Stimulated activated naive CD4-positive, alpha-beta T cell (primary cell): ENCODE results near the gene RAB8A.
A peak's percentile ranks its signal among the peaks of the same experiment; 100 is the strongest.
"Not testable (repeated sequence)": the region's sequence is repeated elsewhere in the genome, so short reads cannot be mapped to it uniquely, and the experiment has no call there.

Source experiments
- DNase-seq, 6 experiments: peaks; one replicate each; lab custom pipeline; 2025; lab: John Stamatoyannopoulos, UW

RAB8A gene

DNA sequence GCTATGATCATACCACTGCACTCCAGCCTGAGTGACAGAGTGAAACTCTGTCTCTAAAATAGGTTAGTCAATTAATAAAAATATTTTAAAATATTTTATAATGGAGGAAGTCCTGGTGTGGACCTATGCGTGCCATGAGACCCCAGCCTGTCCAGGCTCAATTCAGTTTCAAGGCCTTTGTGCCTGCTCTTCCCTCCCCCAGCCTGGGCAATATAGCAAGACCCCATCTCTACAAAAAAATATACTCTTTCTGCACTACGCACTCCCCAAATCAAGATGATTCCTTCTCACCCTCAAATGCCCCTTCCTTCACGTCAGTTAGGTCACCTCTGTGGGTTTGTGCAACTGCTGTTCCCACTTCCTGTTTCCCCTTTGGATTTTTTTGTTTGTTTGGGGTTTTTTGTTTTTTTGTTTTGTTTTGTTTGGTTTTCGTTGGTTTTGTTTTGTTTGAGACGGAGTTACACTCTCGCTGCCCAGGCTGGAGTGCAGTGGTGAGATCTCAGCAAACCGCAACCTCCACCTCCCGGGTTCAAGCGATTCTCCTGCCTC is 30.4 kb downstream of the RAB8A start:
- DNase-seq, result no peak

DNA sequence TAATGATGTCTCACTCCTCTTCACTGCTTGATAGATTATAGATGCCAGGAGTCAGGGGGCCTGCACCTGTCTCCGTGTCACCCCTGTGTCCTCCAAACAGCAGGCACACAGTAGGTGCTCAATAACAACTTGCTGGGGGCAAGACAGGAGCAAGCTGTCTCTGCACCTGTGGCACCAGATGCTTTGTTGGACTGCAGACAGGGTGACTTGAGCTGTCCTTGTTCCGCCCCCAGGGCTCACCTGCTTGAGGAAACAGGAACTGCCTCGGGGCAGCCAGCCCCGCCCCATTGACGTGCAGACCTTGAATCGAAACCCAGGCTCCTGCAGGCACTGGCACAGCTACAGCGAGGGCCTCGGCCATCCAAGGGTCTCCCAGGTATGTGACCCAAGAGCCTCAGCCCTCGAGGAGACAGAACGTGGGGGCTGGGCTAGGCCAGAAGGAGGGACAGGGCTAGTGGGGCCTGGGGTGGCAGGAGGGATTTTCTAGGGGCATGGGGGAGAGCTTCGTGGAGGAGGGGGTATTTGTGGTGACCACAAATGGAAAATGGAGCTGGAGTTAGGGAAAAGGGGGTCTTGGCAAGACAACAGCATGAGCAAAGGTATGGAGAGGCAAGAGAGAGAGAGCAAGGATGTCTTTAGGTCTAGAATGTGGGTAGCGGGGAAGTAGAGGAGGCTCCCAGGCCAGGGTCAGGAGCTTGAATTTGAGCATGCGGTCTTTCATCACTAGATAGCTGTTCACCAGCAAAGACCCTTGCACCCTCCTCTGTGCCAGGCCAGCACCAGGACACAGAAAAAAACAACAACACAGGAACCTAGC is 31.9 kb downstream of the RAB8A start, which contains the start of gene HSH2D:
TSS of gene HSH2D (plus strand) at position 287 of the 817 bp plus-strand sequence. CDS start 5,066 bp downstream, outside the sequence.
- peak; percentile 42 to 79 (median 74) for DNase-seq

DNA sequence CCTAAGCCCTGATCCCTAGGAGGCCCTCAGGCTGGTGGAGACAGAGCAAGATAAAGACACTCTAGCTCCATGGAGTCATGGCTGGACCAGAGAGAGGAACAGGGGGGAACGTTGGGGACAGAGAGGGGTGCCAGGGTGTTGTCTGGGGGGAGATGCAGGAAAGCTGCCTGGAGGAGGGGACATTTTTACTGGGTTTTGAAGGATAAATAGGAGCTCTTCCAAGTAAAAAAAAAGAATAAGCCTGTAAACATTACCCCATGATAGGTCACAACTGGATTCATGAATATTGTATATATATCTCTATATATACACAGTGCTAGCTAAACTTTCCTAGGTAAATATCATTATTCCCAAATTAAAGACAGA is 32.5 kb downstream of the RAB8A start:
- DNase-seq, result no peak

DNA sequence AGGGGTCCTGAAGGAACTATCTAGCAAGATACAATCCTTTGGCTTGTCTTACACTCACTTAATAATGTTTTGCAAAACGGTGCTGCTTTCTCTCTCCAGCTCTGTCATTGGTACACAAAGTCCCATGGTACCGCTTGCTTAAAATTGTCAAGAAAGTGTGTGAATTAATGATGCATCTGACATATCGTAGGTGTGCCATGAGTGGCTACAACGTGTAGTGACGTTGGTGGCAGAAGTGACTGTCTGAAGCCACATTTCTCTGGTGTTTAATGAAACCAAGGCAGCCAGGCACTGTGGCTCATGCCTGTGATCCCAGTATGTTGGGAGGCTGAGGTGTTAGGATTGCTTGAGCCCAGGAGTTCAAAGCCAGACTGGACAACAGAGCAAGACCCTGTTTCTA is 34.4 kb downstream of the RAB8A start:
- no peak for DNase-seq

GRCh38 chr19:16148443-16149229 is 36.9 kb downstream of the RAB8A start:
- no peak for DNase-seq

GRCh38 chr19:16153582-16154336 is 42.1 kb downstream of the RAB8A start:
- DNase-seq, result no peak

- no peak for DNase-seq
Observed at GRCh38 chr19:16154557-16154956, 42.9 kb downstream of the RAB8A start.

- DNase-seq, result no peak
Observed at GRCh38 chr19:16155128-16155527, 43.4 kb downstream of the RAB8A start.

- DNase-seq, result no peak
Observed at GRCh38 chr19:16156904-16157303, 45.2 kb downstream of the RAB8A start.

GRCh38 chr19:16157601-16158000 is 45.9 kb downstream of the RAB8A start:
- no peak for DNase-seq

- DNase-seq, result no peak
Observed at GRCh38 chr19:16159655-16160054, 48.0 kb downstream of the RAB8A start.

- no peak for DNase-seq
Observed at GRCh38 chr19:16160445-16160942, 48.8 kb downstream of the RAB8A start.

GRCh38 chr19:16160943-16161560 is 49.4 kb downstream of the RAB8A start:
- no peak for DNase-seq

DNA sequence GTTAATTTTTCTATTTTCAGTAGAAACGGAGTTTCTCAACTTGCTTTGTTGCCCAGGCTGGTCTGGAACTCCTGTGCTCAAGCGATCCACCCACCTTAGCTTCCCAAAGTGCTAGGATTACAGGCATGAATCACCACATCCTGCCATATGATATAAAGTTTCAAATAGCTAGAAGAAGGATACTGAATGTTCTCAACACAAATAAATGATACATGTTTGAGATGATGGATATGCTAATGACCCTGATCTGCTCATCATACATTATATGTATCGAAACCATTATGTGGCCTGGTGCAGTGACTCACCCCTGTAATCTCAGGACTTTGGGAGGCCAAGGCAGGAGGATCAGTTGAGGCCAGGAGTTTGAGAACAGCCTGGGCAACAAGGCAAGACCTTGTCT is 50.2 kb downstream of the RAB8A start:
- DNase-seq, result no peak

GRCh38 chr19:16164222-16164890 is 52.7 kb downstream of the RAB8A start:
- DNase-seq, result no peak

DNA sequence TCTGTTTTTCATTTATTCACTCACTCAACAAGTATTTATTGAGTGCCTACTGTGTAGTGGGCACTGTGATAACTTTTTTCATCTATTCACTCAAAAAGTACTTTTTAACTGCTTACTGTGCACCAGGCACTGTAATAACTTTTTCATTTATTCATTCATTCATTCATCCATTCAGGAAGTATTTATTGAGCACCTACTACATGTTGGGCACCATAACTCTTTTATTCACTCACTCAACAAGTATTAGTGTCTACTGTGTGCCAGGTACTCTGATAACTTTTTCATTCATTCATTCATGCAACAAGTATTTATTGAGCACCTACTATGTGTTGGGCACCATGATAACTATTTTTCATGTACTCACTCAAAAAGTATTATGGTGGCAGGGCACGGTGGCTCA is 54.7 kb downstream of the RAB8A start:
- no peak for DNase-seq

DNA sequence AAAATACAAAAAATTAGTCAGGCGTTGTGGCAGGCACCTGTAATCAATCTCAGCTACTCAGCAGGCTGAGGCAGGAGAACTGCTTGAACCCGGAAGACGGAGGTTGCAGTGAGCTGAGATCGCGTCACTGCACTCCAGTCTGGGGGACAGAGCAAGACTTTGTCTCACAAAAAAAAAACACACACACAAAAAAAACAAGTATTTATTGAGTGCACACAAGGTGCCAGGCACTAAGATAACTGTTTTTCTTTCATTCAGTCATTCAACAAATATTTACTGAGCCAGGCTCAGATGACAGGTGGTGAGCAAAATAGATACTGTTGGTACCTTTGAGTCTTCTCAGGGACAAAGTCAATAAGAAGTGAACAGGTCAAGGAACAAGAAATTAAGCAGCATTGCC is 55.4 kb downstream of the RAB8A start:
- no peak for DNase-seq

DNA sequence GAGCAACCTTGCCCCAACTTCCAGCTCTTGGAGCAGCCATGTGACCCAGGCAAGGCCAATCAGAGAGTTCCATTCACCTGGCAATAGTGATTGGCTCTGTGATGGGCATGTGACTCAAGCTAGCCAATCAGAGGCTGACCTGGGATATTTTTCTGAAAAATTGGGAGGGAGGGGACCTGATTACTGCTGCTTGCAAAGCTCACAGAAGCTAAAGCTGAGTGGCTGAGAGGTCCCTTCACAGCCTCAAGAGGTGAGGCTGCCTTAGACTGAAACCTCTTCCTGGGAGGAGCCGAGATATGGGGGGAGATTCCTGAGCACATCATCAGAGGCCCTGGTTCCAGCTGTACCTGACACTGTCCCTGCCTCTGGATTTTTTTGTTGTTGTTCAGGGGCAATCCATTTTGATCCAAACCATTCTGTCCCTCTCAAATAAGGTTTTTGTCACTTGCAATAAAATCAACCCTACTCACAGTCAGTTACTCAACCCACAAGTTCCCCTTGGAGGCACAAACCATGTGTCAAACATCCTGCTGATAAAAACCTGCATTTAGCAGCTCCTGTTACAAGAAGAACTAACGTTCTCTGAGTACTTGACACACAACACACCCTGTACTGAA is 56.9 kb downstream of the RAB8A start:
- no peak for DNase-seq

DNA sequence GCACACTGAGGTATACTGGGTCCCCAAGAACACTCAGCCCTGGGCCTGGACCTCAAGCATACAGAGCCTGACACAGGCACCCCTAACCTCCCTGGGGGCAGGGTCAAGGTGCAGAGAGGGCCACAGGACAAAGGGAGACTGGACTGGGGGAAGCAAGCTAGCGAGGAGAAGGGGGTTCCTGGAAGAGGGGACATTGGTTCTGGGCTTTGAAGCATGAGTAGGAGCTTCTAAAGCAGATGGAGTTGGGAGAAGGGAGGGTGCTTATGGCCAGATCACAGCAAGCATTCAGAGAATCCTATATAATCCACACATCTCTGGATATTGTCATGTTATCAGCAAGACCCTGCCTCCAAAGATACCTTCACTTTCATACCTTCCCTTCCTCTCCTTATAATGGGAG is 58.4 kb downstream of the RAB8A start:
- no peak for DNase-seq

DNA sequence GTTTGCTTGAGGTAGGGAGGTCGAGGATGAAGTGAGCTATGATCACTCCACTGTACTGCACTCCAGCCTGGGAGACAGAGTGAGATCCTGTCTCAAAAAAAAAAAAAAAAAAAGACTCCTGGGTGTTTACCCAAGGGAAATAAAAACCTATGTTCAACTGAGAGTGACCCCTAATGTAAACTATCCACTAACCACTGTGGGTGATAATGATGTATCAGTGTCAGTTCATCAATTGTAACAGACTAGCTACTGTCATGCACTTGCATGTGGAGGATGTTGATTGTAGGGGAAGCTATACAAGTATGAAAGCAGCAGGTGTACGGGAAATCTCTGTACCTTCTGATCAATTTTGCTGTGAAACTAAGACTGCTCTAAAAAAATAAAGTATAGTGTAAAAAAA is 64.3 kb downstream of the RAB8A start:
- no peak for DNase-seq

DNA sequence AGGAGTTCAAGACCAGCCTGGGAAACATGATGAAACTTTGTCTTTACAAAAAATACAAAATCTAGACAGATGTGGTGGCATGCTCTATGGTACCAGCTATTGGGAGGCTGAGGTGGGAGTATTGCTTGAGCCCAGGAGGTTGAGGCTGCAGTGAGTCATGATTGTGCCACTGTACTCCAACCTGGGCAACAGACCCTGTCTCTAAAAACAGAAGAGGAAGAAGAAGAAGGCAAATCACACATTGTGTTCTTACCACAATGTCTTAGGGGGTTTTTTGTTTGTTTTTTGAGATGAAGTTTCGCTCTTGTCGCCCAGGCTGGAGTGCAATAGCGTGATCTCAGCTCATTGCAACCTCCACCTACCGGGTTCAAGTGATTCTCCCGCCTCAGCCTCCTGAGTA is 67.2 kb downstream of the RAB8A start:
- DNase-seq, result not testable (repeated sequence)
